Amygdala (tissue), 56 donors: ENCODE data around the gene B3GNT8.

Experiments
- DNase-seq, 56 donors: peaks; one replicate each; lab custom pipeline; 2025; lab: John Stamatoyannopoulos, UW

B3GNT8 gene

GRCh38 chr19:41426952-41427646 lies at the start of gene B3GNT8:
TSS of gene B3GNT8 (minus strand) at chr19:41427374. CDS start at chr19:41426778, 596 bp downstream.
- DNase-seq: peak in 2 of 56 donors; percentile 13 to 16

GRCh38 chr19:41476583-41476982 lies 49.4 kb upstream of the B3GNT8 start:
- DNase-seq: no peak

GRCh38 chr19:41463257-41464256 lies 36.4 kb upstream of the B3GNT8 start:
- DNase-seq: peak in 2 of 56 donors; percentile 8 to 10

GRCh38 chr19:41462497-41462896 lies 35.3 kb upstream of the B3GNT8 start:
- DNase-seq: no peak

GRCh38 chr19:41457241-41457640 lies 30.1 kb upstream of the B3GNT8 start:
- no peak for DNase-seq

GRCh38 chr19:41456342-41456918 lies 29.3 kb upstream of the B3GNT8 start:
- no peak for DNase-seq

GRCh38 chr19:41455936-41456335 lies 28.8 kb upstream of the B3GNT8 start:
- DNase-seq: no peak

- no peak for DNase-seq
Measured at GRCh38 chr19:41452584-41453275, 25.6 kb upstream of the B3GNT8 start.

- no peak for DNase-seq
Measured at GRCh38 chr19:41449865-41450178, 22.6 kb upstream of the B3GNT8 start.

- peak in 42 of 56 donors; percentile 10 to 80 (median 44) for DNase-seq
Measured at GRCh38 chr19:41449079-41449864, 22.1 kb upstream of the B3GNT8 start.

- DNase-seq: no peak
Measured at GRCh38 chr19:41447732-41448332, 20.7 kb upstream of the B3GNT8 start.

- DNase-seq: no peak
Measured at GRCh38 chr19:41445575-41445974, 18.4 kb upstream of the B3GNT8 start.

- no peak for DNase-seq
Measured at GRCh38 chr19:41443813-41444455, 16.8 kb upstream of the B3GNT8 start.

- DNase-seq: no peak
Measured at GRCh38 chr19:41442473-41443355, 15.5 kb upstream of the B3GNT8 start, which contains the start of gene ERICH4. TSS of gene ERICH4 (plus strand) at chr19:41443156. CDS start at chr19:41443170, 14 bp downstream.

GRCh38 chr19:41441321-41441945 lies 14.3 kb upstream of the B3GNT8 start:
- DNase-seq: no peak

- peak; percentile 69 to 99 (median 93) for DNase-seq
Measured at GRCh38 chr19:41439441-41440222, 12.5 kb upstream of the B3GNT8 start, which contains the start of gene DMAC2. TSS of gene DMAC2 (minus strand) at chr19:41439912. CDS start at chr19:41439899, 13 bp downstream.
